OCI-LY1 (cell line): ENCODE data around the gene UCP2.

Experiments used
- H2AFZ ChIP-seq: fragments of 200-600 bp; sonication (generic), shearing (Covaris generic); 2 replicates; pipeline ENCODE4 v1.6.0; 2014; ENCODE audit warnings: antibody characterized with exemption, mild to moderate bottlenecking, low read length
- H3F3A ChIP-seq: fragments of 200-600 bp; sonication (generic), shearing (Covaris generic); 2 replicates; pipeline ENCODE4 v1.6.0; 2014; ENCODE audit warnings: mild to moderate bottlenecking, antibody characterized with exemption, low read length, moderate library complexity; ENCODE audit not compliant: insufficient read depth
- H3K27ac ChIP-seq: fragments of 200-600 bp; sonication (generic); 2 replicates; pipeline ENCODE4 v1.5.1; 2014; ENCODE audit warnings: low read length, mixed run types, mild to moderate bottlenecking, low read depth; ENCODE audit not compliant: poor library complexity, severe bottlenecking
- H3K27me3 ChIP-seq: fragments of 200-600 bp; sonication (generic); 2 replicates; pipeline ENCODE4 v1.6.0; 2014; ENCODE audit warnings: antibody characterized with exemption, mild to moderate bottlenecking, low read length, moderate library complexity; ENCODE audit not compliant: insufficient read depth
- H3K36me3 ChIP-seq: fragments of 200-600 bp; sonication (generic); 2 replicates; pipeline ENCODE4 v1.6.1; 2014; ENCODE audit warnings: mild to moderate bottlenecking, antibody characterized with exemption, low read length, moderate library complexity, mixed read lengths; ENCODE audit not compliant: insufficient read depth
- H3K4me1 ChIP-seq: fragments of 200-600 bp; sonication (generic); 2 replicates; pipeline ENCODE4 v1.5.1; 2014; ENCODE audit warnings: mild to moderate bottlenecking, low read length, moderate library complexity; ENCODE audit not compliant: insufficient read depth, severe bottlenecking
- H3K4me2 ChIP-seq: fragments of 200-600 bp; sonication (generic), shearing (Covaris generic); 2 replicates; pipeline ENCODE4 v1.6.1; 2014; ENCODE audit warnings: low read length
- H3K4me3 ChIP-seq: fragments of 200-600 bp; sonication (generic); 2 replicates; pipeline ENCODE4 v1.5.1; 2014; ENCODE audit warnings: low read length, low read depth, mild to moderate bottlenecking, mixed read lengths; ENCODE audit not compliant: poor library complexity, severe bottlenecking
- H3K79me2 ChIP-seq: fragments of 200-600 bp; shearing (Covaris generic); 2 replicates; pipeline ENCODE4 v1.6.1; 2016; ENCODE audit warnings: mixed run types, low read length, mixed read lengths; ENCODE audit not compliant: insufficient read depth
- H3K9ac ChIP-seq: fragments of 200-600 bp; sonication (generic), shearing (Covaris generic); 2 replicates; pipeline ENCODE4 v1.6.1; 2014; ENCODE audit warnings: mild to moderate bottlenecking, low read length, mixed read lengths
- H3K9me2 ChIP-seq: fragments of 200-600 bp; sonication (generic), shearing (Covaris generic); 2 replicates; pipeline ENCODE4 v1.6.1; 2014; ENCODE audit warnings: low read depth, mild to moderate bottlenecking, low read length, mixed read lengths
- H3K9me3 ChIP-seq: fragments of 200-600 bp; shearing (Covaris generic); 2 replicates; pipeline ENCODE4 v1.6.1; 2014; ENCODE audit warnings: low read length, mixed read lengths
- H4K20me1 ChIP-seq: fragments of 200-600 bp; sonication (generic), shearing (Covaris generic); 2 replicates; pipeline ENCODE4 v1.6.0; 2016; ENCODE audit warnings: mild to moderate bottlenecking, low read length; ENCODE audit not compliant: insufficient read depth
- EZH2 ChIP-seq: fragments of 200-600 bp; sonication (generic), shearing (Covaris generic); IDR thresholded peaks from 2 replicates; pipeline ENCODE4 v1.8.0; 2017; ENCODE audit warnings: borderline replicate concordance, mixed run types, mild to moderate bottlenecking, antibody characterized with exemption, low read length, moderate library complexity, mixed read lengths
- TF ChIP-seq, protein P1 (sequence below): fragments of 200-600 bp; sonication (generic), shearing (Covaris generic); IDR thresholded peaks from 2 replicates; pipeline ENCODE4 v1.5.1; 2017; ENCODE audit warnings: mild to moderate bottlenecking, antibody characterized with exemption, low read length, moderate library complexity, mixed read lengths

UCP2 gene

DNA sequence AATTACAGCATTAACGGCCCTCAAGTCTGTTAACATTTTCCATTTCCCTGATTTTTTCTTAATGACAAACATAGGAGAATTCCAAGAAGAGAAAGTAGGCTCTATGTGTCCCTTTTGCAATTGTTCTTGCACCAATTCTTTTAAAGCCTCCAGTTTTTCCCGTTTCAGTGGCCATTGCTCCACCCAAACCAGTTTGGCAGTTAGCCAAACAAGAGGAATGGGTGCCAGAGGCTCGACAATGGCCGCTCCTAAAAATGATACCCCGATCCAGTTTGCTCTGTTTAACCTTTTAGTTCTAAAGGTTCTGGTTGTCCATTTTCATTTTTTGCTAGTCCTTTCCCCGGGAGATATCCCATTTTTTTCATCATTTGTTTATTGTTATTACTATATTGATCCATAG is 38.6 kb downstream of the UCP2 start:
- peaks cover 8% of the 10 kb centered on the region; the same call in 1 of the 2 replicates for H3K9me3 ChIP-seq
- no peaks in the 10 kb centered on the region; the same call in 1 of the 2 replicates for H3K36me3 ChIP-seq
- no peaks in the 10 kb centered on the region for H3F3A ChIP-seq
- H4K20me1 ChIP-seq, result no peaks in the 10 kb centered on the region
- H2AFZ ChIP-seq, result no peak overlapping the region
- no peak overlapping the region for H3K4me2 ChIP-seq
- no peaks in the 10 kb centered on the region for H3K9me2 ChIP-seq
- H3K9ac ChIP-seq, result no peak overlapping the region
- no peak overlapping the region for H3K4me3 ChIP-seq
- H3K4me1 ChIP-seq, result peaks cover 6% of the 10 kb centered on the region
- H3K27me3 ChIP-seq, result no peaks in the 10 kb centered on the region
- H3K27ac ChIP-seq, result no peak overlapping the region
- no peaks in the 10 kb centered on the region for H3K79me2 ChIP-seq
- no peak for TF ChIP-seq EZH2
- TF ChIP-seq, protein P1, sequence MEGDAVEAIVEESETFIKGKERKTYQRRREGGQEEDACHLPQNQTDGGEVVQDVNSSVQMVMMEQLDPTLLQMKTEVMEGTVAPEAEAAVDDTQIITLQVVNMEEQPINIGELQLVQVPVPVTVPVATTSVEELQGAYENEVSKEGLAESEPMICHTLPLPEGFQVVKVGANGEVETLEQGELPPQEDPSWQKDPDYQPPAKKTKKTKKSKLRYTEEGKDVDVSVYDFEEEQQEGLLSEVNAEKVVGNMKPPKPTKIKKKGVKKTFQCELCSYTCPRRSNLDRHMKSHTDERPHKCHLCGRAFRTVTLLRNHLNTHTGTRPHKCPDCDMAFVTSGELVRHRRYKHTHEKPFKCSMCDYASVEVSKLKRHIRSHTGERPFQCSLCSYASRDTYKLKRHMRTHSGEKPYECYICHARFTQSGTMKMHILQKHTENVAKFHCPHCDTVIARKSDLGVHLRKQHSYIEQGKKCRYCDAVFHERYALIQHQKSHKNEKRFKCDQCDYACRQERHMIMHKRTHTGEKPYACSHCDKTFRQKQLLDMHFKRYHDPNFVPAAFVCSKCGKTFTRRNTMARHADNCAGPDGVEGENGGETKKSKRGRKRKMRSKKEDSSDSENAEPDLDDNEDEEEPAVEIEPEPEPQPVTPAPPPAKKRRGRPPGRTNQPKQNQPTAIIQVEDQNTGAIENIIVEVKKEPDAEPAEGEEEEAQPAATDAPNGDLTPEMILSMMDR, result no peak

DNA sequence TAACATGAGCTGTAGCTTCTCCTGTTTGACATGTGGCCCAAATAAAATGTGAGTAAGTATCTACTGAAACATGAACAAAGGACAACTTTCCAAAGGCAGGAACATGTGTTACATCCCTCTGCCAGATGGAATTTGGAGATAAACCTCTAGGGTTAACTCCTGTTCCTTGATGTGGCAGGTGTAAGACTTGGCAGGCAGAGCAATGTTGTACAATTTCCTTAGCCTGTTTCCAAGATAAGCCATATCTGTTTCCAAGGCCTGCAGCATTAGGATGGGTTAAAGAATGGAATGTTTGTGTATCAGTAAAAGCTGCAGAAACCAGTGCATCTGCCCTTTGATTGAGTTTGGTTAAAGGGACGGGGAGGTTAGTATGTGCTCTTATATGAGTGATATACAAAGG is 40.6 kb downstream of the UCP2 start:
- Histone ChIP-seq H2AFZ (no peak overlapping the region), H3K27ac (no peak overlapping the region)

DNA sequence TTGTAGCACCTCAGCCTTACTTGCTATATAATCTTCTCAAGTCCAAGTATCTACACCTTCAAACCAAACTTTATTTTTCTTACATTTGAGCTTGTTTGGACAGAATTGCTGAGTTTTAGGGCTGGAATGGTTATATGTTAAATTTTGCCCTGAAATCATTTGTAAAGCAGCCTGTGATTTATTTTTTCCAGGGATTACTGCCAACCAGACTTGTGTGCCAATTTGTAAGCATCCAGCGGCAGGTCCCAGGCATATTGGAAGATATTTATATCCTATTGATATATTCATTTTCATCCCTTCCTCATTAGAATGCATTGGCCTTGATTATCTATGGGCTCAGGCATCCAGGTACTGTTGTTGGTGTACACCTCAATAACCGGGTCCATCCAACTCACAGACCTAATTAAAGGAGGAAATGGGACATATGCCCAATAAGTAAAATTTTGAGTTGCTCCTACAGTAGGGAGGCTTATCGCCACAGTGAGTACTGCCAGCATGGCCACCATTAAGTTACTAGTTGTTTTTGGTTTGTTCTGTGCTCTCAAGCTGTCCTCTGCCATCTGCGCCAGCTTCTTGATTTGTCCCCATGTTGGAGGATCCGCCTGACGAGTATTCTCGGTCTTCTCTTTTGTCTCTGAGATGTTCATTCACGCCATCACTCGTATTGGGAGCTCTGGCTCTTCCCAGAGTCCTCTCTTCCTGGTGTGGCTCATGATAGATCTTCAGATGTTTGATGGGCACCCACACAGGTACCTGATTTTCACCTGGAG is 41.7 kb downstream of the UCP2 start:
- Histone ChIP-seq H3K9me3 (peaks cover 8% of the 10 kb centered on the region; the same call in 1 of the 2 replicates), H3K36me3 (no peaks in the 10 kb centered on the region; the same call in 1 of the 2 replicates), H3F3A (no peaks in the 10 kb centered on the region), H3K9me2 (no peaks in the 10 kb centered on the region), H3K4me2 (no peak overlapping the region), H3K4me3 (no peak overlapping the region), H3K9ac (no peak overlapping the region), H2AFZ (no peak overlapping the region), H3K4me1 (peaks cover 6% of the 10 kb centered on the region), H4K20me1 (no peaks in the 10 kb centered on the region), H3K27me3 (no peaks in the 10 kb centered on the region), H3K27ac (no peak overlapping the region), H3K79me2 (no peaks in the 10 kb centered on the region)
- no peak for TF ChIP-seq EZH2
- TF ChIP-seq, protein P1, result no peak

More for the DNA sequence above, 40.6 kb downstream of the UCP2 start:
- no peak for TF ChIP-seq EZH2
- TF ChIP-seq, protein P1, result no peak
- no peak overlapping the region for H3K4me3 ChIP-seq
- H4K20me1 ChIP-seq, result no peaks in the 10 kb centered on the region
- no peaks in the 10 kb centered on the region; the same call in 1 of the 2 replicates for H3K36me3 ChIP-seq
- no peak overlapping the region for H3K4me2 ChIP-seq
- H3K9me2 ChIP-seq, result no peaks in the 10 kb centered on the region
- no peaks in the 10 kb centered on the region for H3F3A ChIP-seq
- peaks cover 8% of the 10 kb centered on the region; the same call in 1 of the 2 replicates for H3K9me3 ChIP-seq
- no peaks in the 10 kb centered on the region for H3K79me2 ChIP-seq
- no peaks in the 10 kb centered on the region for H3K27me3 ChIP-seq
- H3K9ac ChIP-seq, result no peak overlapping the region
- H3K4me1 ChIP-seq, result peaks cover 6% of the 10 kb centered on the region
